DMS79 treated with DMSO at 0.1 percent for 48 hours (cell line): ENCODE measurements around the gene CA7.

Experiments used
- DNase-seq: peaks from one replicate; lab custom pipeline; 2025; lab: John Stamatoyannopoulos, UW

The CA7 gene

GRCh38 chr16:66844342-66845079, at the start of gene CA7:
Gene CA7 (plus strand): TSS chr16:66844414. CDS start chr16:66844488, 74 bp downstream.
- no peak for DNase-seq

- no peak for DNase-seq
These were observed 46.1 kb upstream of the CA7 start for GRCh38 chr16:66798161-66798560.

- no peak for DNase-seq
These were observed 43.4 kb upstream of the CA7 start for GRCh38 chr16:66800856-66801255.

DNA sequence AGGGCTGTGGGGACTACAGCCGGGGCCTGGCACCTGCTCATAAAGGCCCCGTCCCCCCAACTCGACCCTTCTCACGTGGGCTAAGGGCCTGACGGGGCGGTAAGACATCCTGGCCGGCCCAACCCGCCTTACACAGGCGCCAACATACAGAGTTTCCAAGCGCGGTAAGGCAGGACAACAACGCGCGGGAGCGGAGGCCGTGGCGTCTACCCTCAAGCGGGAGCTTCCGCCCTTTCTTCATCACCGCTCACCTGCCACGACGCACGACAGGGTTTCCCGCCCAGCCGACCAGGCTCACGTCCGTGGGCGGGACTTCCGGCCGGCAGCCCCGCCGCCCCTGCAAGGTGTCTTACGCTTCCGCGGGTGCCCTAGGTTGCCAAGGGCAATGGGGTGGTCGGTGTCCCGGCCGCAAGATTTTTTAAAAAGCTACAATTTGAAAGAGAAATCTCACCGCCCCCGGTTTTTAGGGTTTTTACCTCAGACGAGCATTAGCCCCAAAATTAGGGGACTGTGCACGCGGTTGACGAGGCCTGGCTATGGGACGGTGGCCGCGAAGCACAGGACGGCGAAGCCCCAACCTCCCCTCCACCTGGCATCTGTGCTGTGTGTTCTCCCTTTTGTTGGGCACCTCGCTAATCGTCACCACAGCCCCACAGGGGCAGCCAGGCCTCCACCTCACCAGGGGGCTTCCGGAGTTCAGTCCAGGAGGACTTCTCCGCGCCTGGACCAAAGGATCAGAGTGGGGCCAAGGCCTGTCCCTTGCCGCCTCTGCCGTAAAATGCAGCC, 42.7 kb upstream of the CA7 start, which contains the start of gene TERB1:
TERB1 (minus strand) TSS at position 265 of the 786 bp plus-strand sequence. CDS start 4,786 bp downstream, outside the sequence.
- DNase-seq, result no peak

GRCh38 chr16:66802159-66802558, 42.1 kb upstream of the CA7 start:
- DNase-seq, result no peak

DNA sequence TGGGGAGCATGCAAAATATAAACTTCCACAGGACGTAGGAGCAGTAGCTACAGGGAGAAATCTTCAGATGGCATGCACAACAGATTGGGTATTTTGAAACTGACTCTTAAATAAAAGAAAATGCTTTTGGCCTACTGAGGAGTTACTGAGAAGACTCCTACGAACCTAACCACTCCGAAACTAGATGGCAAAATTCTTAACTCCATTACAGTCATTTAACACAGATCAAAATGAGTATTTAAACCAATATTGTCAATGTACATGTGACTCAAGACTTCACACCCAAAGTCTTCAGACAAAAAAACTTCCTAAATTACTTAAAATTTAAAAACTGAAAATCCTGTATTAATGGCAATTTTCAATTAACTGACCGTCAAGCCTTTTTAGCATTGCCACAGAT, 34.4 kb upstream of the CA7 start:
- no peak for DNase-seq

DNA sequence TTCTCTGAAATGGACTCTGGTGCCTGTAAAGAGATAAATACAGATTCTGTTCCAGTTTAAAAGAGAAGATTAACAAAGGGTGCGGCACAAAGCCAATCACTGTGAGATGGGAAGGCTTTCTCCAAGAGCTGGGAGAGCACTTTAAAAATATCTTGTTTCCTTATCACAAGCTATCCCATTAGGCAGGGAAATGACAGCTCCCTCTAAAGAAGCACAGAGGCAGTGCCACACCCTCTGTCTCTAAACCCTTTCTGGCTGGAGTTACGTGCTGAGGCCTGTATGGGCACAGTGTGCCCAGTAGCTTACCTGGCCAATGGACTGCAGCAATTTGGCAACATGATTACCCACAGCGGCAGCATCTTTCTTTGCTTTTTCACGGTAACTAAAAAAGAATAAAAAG, 33.8 kb upstream of the CA7 start:
- no peak for DNase-seq

DNA sequence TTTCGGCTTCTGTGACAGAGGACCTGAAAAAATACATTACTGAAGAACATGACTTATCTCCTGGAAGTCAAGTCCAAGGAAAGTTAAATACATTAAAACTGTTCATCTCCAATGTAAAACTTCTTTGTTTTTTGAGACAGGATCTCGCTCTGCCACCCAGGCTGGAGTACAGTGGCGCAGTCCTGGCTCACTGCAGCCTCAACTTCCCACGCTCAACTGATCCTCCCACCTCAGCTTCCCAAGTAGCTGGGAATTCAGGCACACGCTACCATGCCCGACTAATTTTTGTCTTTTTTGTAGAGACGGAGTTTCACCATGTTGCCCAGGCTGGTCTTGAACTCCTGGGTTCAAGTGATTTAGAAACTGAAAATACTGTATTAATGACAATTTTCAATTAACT, 33.2 kb upstream of the CA7 start:
- no peak for DNase-seq

DNA sequence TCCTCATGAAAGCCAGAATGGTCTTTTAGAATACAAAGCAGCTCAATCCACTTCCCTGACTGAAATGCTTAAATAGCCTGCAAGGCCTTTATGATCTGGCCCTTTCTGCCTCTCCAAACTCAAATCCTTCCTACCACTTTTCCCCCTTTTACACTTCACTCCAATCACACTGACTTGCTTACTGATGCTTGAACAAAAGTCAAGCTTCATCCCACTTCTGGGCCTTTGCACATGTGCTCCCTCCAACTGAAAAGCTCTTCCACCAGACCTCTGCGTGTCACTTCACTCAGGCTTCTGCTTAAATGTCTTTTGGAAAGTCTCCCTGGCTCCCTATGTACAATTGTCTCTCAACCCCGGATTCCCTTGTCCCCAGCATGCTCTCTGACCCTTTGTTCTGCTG, 29.5 kb upstream of the CA7 start:
- DNase-seq, result no peak

DNA sequence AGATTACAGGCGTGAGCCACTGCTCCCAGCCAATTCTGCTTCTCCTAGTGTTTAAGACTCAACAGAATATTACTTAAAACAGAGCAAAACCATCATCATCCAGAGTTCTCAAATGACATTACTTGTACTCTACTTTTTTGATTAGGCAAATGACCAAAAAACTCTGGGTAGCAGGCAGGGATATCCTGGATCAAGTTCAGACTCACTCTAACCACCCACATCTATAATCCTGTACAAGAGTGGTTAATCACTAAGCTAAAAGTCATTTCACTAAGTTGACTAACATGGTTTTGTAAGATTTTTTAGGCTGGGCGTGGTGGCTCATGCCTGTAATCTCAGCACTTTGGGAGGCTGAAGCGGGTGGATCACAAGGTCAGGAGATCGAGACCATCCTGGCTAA, 20.2 kb upstream of the CA7 start:
- no peak for DNase-seq

- DNase-seq, result peak; percentile 38
These were observed 13.5 kb upstream of the CA7 start, which contains the start of gene NAE1 for GRCh38 chr16:66830422-66831404. Gene NAE1 (minus strand): TSS chr16:66830976. CDS start chr16:66830899, 77 bp downstream.

DNA sequence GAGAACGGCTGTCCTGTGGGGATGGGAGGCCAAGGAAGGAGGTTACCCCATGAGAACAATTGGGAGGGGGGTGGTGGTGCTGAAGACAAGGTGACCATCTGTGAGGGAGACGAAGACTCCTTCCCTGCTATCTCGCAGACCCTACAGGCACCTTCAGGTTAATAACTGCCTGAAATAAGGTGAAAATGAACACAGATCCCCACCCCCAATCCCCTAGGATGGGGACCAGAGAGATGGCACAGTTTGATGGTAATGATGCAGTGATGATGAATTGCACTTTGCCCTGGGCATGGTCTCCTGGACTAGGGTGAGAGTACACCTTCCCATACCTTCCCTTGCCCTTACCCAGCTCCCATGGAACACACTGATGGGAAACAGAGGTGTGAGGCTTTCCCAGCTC, 12.0 kb upstream of the CA7 start:
- no peak for DNase-seq

DNA sequence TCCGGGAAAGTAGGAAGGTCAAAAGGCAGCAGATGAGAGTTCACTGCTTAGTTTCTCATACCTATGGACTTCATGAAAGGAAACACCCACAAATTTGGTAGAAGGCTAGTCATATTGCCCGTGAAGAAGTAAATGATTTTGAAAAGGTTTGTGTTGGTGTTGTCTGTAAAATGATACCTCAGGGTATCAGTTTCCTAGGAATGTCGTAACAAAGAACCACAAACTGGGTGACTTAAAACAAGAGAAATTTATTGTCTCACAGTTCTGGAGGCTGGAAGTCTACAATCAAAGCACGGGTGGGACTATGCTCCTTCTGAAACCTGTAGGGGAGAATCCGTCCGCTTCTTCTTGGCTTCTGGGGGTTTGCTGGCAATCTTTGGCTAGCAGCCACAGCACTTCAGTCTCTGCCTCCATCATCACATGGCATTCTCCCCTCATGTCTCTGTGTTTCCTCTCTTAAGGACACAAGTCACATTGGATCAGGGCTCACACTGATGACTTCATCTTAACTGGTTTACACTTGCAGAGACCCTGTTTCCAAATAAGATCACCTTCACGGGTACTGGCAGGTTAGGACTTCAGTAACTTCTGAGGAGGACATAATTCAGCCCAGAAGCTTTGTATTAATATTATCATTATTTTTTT, 11.4 kb upstream of the CA7 start:
- no peak for DNase-seq

DNA sequence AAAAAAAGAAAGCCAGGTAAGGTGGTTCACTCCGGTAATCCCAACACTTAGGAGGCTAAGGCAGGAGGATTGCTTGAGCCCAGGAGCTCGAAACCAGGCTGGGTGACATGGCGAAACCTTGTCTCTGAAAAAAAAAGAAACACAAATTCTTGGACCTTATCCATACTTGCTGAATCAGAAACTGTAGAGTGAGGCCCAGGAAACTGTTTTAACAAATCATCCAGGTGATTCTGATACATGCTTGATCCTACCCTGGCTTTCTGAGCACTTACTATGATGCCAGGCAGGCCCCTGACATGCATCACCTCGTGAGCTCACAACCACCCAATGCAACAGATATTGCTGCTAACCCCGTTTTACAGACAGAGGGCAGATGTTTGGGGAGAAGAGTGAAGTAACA, 9.5 kb upstream of the CA7 start:
- DNase-seq, result no peak

DNA sequence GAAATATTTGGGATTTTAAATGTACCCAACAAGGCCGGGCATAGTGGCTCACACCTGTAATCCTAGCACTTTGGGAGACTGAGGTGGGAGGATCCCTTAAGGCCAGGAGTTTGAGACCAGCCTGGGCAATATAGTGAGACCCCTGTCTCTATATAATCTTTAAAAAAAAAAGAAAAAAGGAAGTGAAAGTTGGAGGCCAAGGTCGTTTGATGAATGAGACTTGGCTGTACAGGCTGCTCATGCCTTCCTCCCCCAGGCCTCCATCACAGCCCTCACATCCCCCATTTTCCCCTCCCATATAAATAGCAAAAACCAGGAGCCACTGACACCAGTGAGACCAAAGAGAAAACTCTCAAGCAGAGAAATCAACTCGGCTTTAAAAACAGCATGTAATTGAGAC, 3.3 kb upstream of the CA7 start:
- DNase-seq, result no peak

- no peak for DNase-seq
These were observed 2.8 kb upstream of the CA7 start for GRCh38 chr16:66841366-66841765.

DNA sequence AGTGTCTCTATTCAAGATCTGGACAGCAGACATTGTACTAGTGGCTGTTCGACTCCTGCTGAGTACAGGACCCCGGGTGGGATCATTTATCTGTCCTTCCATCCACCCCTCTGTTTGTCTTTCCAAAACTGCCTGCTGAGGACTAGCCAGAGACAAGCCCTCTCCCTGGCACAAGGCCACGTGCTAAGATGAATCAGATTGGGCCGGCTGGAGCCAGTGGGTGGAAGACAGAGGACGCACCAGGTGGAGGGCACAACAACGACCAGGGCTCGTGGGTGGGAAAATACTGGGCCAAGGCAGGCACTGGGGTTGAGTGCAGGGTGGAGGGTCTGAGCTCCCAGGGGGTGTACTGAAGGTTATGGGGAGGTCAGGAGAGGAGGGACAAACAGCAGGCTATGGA, 1.4 kb upstream of the CA7 start:
- DNase-seq, result no peak

DNA sequence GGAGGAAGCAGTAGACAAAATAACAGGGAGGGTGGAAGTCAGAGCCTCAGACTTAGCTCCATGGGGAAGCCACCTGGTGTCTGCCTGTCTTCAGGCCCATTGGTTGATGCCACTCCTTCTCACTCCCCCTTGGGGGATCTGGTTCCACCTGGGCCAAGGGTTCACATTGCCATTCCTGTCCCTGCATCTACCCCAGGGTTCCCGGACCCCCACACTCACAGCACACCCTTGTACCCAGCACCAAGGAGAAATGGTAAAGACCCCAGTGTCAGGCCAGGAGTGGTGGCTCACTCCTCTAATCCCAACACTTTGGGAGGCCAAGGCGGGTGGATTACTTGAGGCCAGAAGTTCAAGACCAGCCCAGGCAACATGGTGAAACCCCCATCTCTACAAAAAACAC, 1.0 kb upstream of the CA7 start:
- DNase-seq, result no peak

DNA sequence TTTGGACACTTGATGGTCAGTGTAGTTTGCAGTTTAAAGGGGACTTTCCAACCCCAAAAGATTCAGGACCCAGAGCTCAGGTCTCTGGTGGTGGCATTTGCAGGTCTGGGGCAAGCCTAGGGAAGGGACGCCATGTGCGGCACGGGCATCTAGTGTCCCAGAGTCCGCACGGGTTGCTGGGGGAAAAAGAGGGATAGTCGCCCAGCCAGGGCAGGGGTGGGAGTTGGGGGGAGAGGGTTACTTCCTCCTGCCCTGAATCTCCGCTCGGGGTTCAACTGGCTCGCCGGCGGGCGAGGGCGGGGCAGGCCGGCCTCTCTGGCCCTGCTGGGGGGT, 239 bp upstream of the CA7 start:
- DNase-seq, result no peak

DNA sequence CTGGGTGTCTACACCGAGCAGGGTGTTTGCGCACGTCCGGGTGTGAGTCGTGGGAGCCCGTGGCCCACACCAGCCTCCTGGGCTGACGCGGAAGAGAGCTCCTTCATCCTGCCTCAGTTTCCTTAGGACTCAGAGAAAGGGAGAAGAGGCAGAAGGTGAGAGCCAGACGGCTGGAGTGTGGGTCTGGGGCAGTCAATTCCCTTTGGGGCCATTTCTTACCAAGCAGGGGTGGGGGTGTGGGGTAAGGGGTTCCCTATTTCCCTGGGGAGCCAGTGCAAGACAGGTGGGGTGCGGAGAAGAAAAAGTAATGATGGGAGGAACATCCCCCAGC, 831 bp downstream of the CA7 start:
- DNase-seq, result no peak

GRCh38 chr16:66845791-66846221, 1.6 kb downstream of the CA7 start:
- peak; percentile 2 for DNase-seq

DNA sequence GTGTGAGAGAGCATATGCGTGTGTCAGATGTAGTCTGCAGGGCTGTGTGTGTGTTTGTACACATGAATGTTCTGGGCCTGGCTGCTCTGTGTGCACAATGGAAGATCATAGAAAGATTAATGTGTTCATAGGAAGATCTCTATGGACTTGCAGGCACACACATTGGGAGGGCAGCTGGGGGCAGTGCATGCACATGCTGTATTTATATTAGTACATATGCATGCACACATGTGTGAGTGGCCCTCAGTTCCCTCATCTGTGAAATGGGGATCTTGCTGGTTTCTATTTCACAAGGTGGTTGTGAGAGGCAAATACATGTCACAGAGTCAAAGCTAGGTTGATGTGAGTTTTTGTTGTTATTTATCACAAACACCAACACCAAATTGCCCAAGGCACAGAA, 2.1 kb downstream of the CA7 start:
- DNase-seq, result no peak
